ENCODE data around the gene ERCC6L2. TPM values are rescaled to one million over a fixed set of nuclear protein-coding genes. Genes with fewer than 3 reads are reported as not detected.

ERCC6L2 gene
- total RNA-seq, 3 donors from 2014 or later = 69.9 to 100.0 (median 71.4) TPM

DNA sequence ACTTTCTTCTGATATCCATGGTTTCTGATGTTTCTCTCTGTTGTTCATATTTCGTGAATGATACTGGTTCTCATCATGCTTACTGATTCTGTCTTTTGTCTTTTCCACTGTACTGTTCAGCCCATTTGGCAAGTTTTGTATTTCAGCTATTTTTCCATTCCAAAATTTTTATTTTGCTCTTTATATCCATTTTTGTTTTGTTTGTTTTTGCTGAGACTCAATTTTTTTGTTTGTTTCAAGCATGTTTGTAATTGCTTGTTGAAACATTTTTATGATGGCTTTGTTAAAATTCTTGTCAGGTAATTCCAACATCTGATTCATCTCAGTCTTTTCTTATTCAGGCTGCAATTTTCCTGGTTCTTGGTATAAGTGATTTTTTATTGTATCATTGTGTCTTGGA lies 64.0 kb downstream of the ERCC6L2 start:
- Histone ChIP-seq H3K27ac (no peak overlapping the region), H3K27me3 (no peaks in the 10 kb centered on the region), H3K4me1 (no peaks in the 10 kb centered on the region), H3K9me3 (peaks cover 0 to 7% of the 10 kb centered on the region in 2 donors), H3K36me3 (no peaks in the 10 kb centered on the region), H3K4me3 (no peak overlapping the region)
- DNase-seq (ENCODE audit: low spot score in 2 of 2) = no peak
- TF ChIP-seq POLR2A (IDR thresholded peaks at IDR 0.05) = no peak
- TF ChIP-seq POLR2AphosphoS5 (IDR thresholded peaks at IDR 0.05) = no peak
- TF ChIP-seq, protein P1, sequence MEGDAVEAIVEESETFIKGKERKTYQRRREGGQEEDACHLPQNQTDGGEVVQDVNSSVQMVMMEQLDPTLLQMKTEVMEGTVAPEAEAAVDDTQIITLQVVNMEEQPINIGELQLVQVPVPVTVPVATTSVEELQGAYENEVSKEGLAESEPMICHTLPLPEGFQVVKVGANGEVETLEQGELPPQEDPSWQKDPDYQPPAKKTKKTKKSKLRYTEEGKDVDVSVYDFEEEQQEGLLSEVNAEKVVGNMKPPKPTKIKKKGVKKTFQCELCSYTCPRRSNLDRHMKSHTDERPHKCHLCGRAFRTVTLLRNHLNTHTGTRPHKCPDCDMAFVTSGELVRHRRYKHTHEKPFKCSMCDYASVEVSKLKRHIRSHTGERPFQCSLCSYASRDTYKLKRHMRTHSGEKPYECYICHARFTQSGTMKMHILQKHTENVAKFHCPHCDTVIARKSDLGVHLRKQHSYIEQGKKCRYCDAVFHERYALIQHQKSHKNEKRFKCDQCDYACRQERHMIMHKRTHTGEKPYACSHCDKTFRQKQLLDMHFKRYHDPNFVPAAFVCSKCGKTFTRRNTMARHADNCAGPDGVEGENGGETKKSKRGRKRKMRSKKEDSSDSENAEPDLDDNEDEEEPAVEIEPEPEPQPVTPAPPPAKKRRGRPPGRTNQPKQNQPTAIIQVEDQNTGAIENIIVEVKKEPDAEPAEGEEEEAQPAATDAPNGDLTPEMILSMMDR (IDR thresholded peaks at IDR 0.05) = no peak
- intact Hi-C loops (cut with DNase I; ENCODE audit: low total_unique reads) = no loop called here

DNA sequence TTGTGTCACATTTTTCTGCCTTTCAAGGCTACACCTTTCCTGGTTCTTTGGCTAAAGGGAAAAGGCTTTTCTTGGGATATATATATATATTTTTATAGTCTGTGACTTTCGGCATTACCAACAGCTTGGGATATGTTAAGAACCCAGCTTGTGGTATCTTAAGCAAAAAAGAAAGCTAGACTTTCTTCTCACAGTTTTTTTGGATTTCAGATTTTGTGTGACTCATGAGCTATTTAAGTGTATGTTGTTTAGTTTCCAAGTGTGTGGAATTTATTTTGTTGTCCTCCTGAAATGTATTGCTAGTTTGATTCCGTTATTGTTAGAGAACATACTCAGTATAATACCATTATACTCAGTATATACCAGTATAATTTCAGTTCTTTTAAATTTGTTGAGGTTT lies 64.8 kb downstream of the ERCC6L2 start:
- intact Hi-C loops (cut with DNase I; ENCODE audit: low total_unique reads) = no loop called here
- Histone ChIP-seq H3K4me3 (no peak overlapping the region), H3K27ac (no peak overlapping the region), H3K27me3 (no peaks in the 10 kb centered on the region), H3K36me3 (no peaks in the 10 kb centered on the region), H3K4me1 (no peaks in the 10 kb centered on the region), H3K9me3 (peaks cover 0 to 7% of the 10 kb centered on the region in 2 donors)
- no peak for DNase-seq (ENCODE audit: low spot score in 2 of 2)
- TF ChIP-seq, protein P1 (IDR thresholded peaks at IDR 0.05) = no peak
- TF ChIP-seq POLR2AphosphoS5 (IDR thresholded peaks at IDR 0.05) = no peak

DNA sequence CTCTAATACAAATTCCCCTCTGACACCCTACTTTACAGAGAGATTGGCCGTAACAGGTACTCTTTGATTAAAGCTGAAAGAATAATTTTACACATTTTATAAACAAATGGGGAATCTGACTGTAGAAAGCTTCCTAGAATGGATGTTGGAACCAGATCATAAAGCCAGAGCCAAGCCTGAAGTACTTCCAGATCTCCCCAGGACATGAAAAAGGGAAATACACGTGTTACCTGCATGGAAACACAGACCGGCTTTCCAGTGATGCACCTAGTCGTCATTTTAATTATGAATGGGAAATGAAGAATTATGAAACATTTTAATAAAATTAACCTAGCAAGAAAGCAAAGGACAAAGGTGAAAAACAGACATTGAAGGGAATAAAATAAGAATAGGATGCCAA lies 66.5 kb downstream of the ERCC6L2 start:
- H3K27ac ChIP-seq = no peak overlapping the region
- TF ChIP-seq, protein P1 (IDR thresholded peaks at IDR 0.05) = no peak
- TF ChIP-seq POLR2A (IDR thresholded peaks at IDR 0.05) = no peak
- no peak for TF ChIP-seq POLR2AphosphoS5 (IDR thresholded peaks at IDR 0.05)
- intact Hi-C loops (cut with DNase I; ENCODE audit: low total_unique reads) = no loop called here
- H3K4me1 ChIP-seq = no peaks in the 10 kb centered on the region
- H3K36me3 ChIP-seq = no peaks in the 10 kb centered on the region
- no peak overlapping the region for H3K4me3 ChIP-seq
- H3K27me3 ChIP-seq = no peaks in the 10 kb centered on the region
- no peak for DNase-seq (ENCODE audit: low spot score in 2 of 2)
- peaks cover 0 to 3% of the 10 kb centered on the region in 2 donors for H3K9me3 ChIP-seq

DNA sequence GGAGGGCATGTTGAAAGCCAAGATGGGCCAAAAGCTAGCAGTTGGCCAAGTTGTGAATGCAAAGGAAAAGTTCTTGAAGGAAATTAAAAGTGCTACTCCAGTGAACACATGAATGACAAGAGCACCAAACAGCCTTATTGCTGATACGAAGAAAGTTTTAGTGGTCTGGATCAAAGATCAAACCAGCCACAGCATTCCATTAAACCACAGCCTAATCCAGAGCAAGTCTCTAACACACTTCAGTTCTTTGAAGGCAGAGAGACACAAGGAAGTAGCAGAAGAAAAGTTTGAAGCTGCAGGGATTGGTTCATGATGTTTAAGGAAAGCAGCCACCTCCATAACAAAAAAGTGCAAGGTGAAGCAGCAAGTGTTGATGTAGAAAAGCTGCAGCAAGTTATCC lies 71.6 kb downstream of the ERCC6L2 start:
- H3K9me3 ChIP-seq = peaks cover 0 to 9% of the 10 kb centered on the region in 2 donors
- DNase-seq (ENCODE audit: low spot score in 2 of 2) = no peak
- H3K27ac ChIP-seq = no peak overlapping the region
- intact Hi-C loops (cut with DNase I; ENCODE audit: low total_unique reads) = no loop called here
- H3K4me1 ChIP-seq = no peaks in the 10 kb centered on the region
- H3K4me3 ChIP-seq = no peak overlapping the region
- no peaks in the 10 kb centered on the region for H3K36me3 ChIP-seq
- no peaks in the 10 kb centered on the region for H3K27me3 ChIP-seq
- TF ChIP-seq POLR2A (IDR thresholded peaks at IDR 0.05) (no peak), POLR2AphosphoS5 (IDR thresholded peaks at IDR 0.05) (no peak)
- TF ChIP-seq, protein P1 (IDR thresholded peaks at IDR 0.05) = no peak

DNA sequence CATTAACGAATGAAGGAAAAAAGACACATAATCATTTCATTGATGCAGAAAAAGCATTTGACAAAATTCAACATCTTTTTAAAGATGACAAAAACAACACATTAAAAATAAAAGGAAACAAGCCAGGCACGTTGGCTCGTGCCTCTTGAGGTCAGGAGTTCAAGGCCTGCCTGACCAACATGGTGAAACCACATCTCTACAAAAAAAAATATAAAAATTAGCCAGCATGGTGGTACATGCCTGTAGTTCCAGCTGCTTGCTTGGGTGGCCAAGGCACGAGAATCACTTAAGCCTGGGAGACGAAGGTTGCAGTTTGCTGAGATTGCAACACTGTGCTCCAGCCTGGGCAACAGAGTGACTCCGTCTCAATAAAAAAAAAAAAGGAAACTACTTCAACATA lies 77.0 kb downstream of the ERCC6L2 start:
- no peaks in the 10 kb centered on the region for H3K4me1 ChIP-seq

More for the DNA sequence above, 77.0 kb downstream of the ERCC6L2 start:
- H3K9me3 ChIP-seq = peaks cover 0 to 6% of the 10 kb centered on the region in 2 donors
- H3K36me3 ChIP-seq = no peaks in the 10 kb centered on the region
- intact Hi-C loops (cut with DNase I; ENCODE audit: low total_unique reads) = no loop called here
- H3K4me3 ChIP-seq = no peak overlapping the region
- TF ChIP-seq POLR2A (IDR thresholded peaks at IDR 0.05) = no peak
- no peak for TF ChIP-seq POLR2AphosphoS5 (IDR thresholded peaks at IDR 0.05)
- TF ChIP-seq, protein P1 (IDR thresholded peaks at IDR 0.05) = no peak
- H3K27ac ChIP-seq = no peak overlapping the region
- no peak for DNase-seq (ENCODE audit: low spot score in 2 of 2)
- no peaks in the 10 kb centered on the region for H3K27me3 ChIP-seq
